NCI-H1092 treated with DMSO at 0.1 percent for 48 hours (cell line): Measurements from ENCODE around the gene FAM168A.
A peak's percentile ranks its signal among the peaks of the same experiment; 100 is the strongest.
"Not testable (repeated sequence)": the region's sequence is repeated elsewhere in the genome, so short reads cannot be mapped to it uniquely, and the experiment has no call there.

Source experiments
- DNase-seq: peaks from one replicate; lab custom pipeline; 2025; lab: John Stamatoyannopoulos, UW

FAM168A gene

GRCh38 chr11:73468590-73469161, 129.2 kb downstream of the FAM168A start:
- DNase-seq = no peak

- DNase-seq = no peak
Measured at GRCh38 chr11:73467505-73467904, 130.4 kb downstream of the FAM168A start.

GRCh38 chr11:73466643-73467042, 131.3 kb downstream of the FAM168A start:
- DNase-seq = no peak

- DNase-seq = no peak
Measured at GRCh38 chr11:73465871-73466270, 132.0 kb downstream of the FAM168A start.

- no peak for DNase-seq
Measured at GRCh38 chr11:73465023-73465675, 132.8 kb downstream of the FAM168A start.

GRCh38 chr11:73464347-73464746, 133.6 kb downstream of the FAM168A start:
- no peak for DNase-seq

GRCh38 chr11:73463359-73463758, 134.6 kb downstream of the FAM168A start:
- DNase-seq = no peak

GRCh38 chr11:73461964-73462363, 135.9 kb downstream of the FAM168A start:
- no peak for DNase-seq

- peak; percentile 38 for DNase-seq
Measured at GRCh38 chr11:73461335-73461840, 136.5 kb downstream of the FAM168A start.

GRCh38 chr11:73458201-73458600, 139.7 kb downstream of the FAM168A start:
- no peak for DNase-seq

- no peak for DNase-seq
Measured at GRCh38 chr11:73454987-73455386, 142.9 kb downstream of the FAM168A start.

GRCh38 chr11:73453562-73453961, 144.3 kb downstream of the FAM168A start:
- no peak for DNase-seq

- no peak for DNase-seq
Measured at GRCh38 chr11:73452726-73453125, 145.2 kb downstream of the FAM168A start.

- DNase-seq = no peak
Measured at GRCh38 chr11:73451896-73452295, 146.0 kb downstream of the FAM168A start.

- DNase-seq = no peak
Measured at GRCh38 chr11:73446766-73447165, 151.1 kb downstream of the FAM168A start.

- no peak for DNase-seq
Measured at GRCh38 chr11:73445980-73446379, 151.9 kb downstream of the FAM168A start.

- DNase-seq = no peak
Measured at GRCh38 chr11:73439002-73439843, 158.7 kb downstream of the FAM168A start.

GRCh38 chr11:73436859-73437258, 161.1 kb downstream of the FAM168A start:
- not testable (repeated sequence) for DNase-seq

GRCh38 chr11:73431396-73431795, 166.5 kb downstream of the FAM168A start:
- DNase-seq = no peak

GRCh38 chr11:73430326-73430725, 167.6 kb downstream of the FAM168A start:
- no peak for DNase-seq

- DNase-seq = no peak
Measured at GRCh38 chr11:73429121-73429750, 168.7 kb downstream of the FAM168A start.

- no peak for DNase-seq
Measured at GRCh38 chr11:73428699-73429098, 169.2 kb downstream of the FAM168A start.
